K562 (cell line): ENCODE data around the gene INPP1.

Source experiments
- BRD4 ChIP-seq: fragments of 200-600 bp; sonication (generic); IDR thresholded peaks from 2 replicates; pipeline ENCODE4 v1.6.1; 2017; ENCODE audit warnings: inconsistent platforms
- EZH2 ChIP-seq: IDR thresholded peaks from 2 replicates; pipeline ENCODE4 v1.6.1; 2012; ENCODE audit warnings: low read depth, mild to moderate bottlenecking, inconsistent platforms, low read length, borderline replicate concordance
- JUND ChIP-seq, 2 experiments: IDR thresholded peaks; 2 replicates in 1 of 2; 3 replicates in 1 of 2; pipeline ENCODE4 v1.6.1; 2011; ENCODE audit warnings: borderline replicate concordance in 2 of 2, low read depth in 2 of 2, low read length in 2 of 2, improper control_type of control experiment in 1 of 2, missing biosample characterization in 1 of 2, missing genetic modification characterization in 1 of 2, missing genetic modification reagents in 1 of 2
- SP1 ChIP-seq: sonication (generic); formaldehyde crosslinking; IDR thresholded peaks from 2 replicates; pipeline ENCODE4 v1.8.1; 2022; ENCODE audit warnings: mild to moderate bottlenecking, missing genetic modification reagents
- YBX1 ChIP-seq: fragments of 450-650 bp; IDR thresholded peaks from 2 replicates; pipeline ENCODE4 v1.7.1; 2016; ENCODE audit warnings: mild to moderate bottlenecking
- ZFP36 ChIP-seq: fragments of 150-350 bp; IDR thresholded peaks from 2 replicates; pipeline ENCODE4 v1.6.1; 2018; ENCODE audit warnings: low read length, low read depth; ENCODE audit not compliant: partially characterized antibody
- TF ChIP-seq, protein P1 (sequence below): sonication (generic); formaldehyde crosslinking; IDR thresholded peaks from 2 replicates; pipeline ENCODE4 v1.8.0; 2022; ENCODE audit warnings: mild to moderate bottlenecking, missing genetic modification reagents

DNA sequence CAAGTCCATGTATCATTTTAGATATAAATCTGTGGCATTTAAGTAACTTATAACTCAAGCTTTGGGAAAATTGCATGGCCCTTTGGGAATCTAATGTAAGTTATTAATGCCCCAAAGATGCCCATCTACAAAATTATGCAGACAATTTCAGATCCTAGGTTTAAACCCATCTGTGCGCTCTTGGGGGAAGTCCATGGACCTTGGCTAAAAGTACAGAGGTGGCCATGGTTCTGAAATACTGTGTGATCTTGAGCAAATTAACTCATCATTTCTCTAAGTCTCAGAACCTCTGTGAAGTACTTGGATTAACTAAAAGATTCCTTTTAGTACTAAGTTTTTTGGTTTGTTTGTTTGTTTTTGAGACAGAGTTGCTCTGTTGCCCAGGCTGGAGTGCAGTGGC, 19.5 kb downstream of the INPP1 start:
- TF ChIP-seq SP1 (CRISPR knock-in tag) (no peak), YBX1 (no peak), EZH2 (no peak), ZFP36 (no peak), BRD4 (no peak), JUND (IDR thresholded peaks at IDR 0.05; ENCODE audit: borderline replicate concordance, low read depth, low read length) (no peak), JUND (tag; IDR thresholded peaks at IDR 0.05; ENCODE audit: borderline replicate concordance, low read depth, low read length) (no peak)
- TF ChIP-seq, protein P1, sequence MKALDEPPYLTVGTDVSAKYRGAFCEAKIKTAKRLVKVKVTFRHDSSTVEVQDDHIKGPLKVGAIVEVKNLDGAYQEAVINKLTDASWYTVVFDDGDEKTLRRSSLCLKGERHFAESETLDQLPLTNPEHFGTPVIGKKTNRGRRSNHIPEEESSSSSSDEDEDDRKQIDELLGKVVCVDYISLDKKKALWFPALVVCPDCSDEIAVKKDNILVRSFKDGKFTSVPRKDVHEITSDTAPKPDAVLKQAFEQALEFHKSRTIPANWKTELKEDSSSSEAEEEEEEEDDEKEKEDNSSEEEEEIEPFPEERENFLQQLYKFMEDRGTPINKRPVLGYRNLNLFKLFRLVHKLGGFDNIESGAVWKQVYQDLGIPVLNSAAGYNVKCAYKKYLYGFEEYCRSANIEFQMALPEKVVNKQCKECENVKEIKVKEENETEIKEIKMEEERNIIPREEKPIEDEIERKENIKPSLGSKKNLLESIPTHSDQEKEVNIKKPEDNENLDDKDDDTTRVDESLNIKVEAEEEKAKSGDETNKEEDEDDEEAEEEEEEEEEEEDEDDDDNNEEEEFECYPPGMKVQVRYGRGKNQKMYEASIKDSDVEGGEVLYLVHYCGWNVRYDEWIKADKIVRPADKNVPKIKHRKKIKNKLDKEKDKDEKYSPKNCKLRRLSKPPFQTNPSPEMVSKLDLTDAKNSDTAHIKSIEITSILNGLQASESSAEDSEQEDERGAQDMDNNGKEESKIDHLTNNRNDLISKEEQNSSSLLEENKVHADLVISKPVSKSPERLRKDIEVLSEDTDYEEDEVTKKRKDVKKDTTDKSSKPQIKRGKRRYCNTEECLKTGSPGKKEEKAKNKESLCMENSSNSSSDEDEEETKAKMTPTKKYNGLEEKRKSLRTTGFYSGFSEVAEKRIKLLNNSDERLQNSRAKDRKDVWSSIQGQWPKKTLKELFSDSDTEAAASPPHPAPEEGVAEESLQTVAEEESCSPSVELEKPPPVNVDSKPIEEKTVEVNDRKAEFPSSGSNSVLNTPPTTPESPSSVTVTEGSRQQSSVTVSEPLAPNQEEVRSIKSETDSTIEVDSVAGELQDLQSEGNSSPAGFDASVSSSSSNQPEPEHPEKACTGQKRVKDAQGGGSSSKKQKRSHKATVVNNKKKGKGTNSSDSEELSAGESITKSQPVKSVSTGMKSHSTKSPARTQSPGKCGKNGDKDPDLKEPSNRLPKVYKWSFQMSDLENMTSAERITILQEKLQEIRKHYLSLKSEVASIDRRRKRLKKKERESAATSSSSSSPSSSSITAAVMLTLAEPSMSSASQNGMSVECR (CRISPR knock-in tag), result no peak
